ENCODE measurements around the gene PCNX1.

Gene PCNX1

GRCh38 chr14:71050227-71050823 is 143.1 kb downstream of the PCNX1 start:
- no peak for DNase-seq (ENCODE audit: low read depth)

GRCh38 chr14:71054706-71055105 is 147.4 kb downstream of the PCNX1 start:
- no peak overlapping the region for H3K4me3 ChIP-seq (ENCODE audit: low read depth, low read length)
- no peak for TF ChIP-seq CTCF (IDR thresholded peaks at IDR 0.05; ENCODE audit: control insufficient read depth, extremely low read depth, insufficient read depth)
- DNase-seq (ENCODE audit: low read depth), result no peak

More at GRCh38 chr14:71050227-71050823, 143.1 kb downstream of the PCNX1 start:
- no peak overlapping the region for H3K4me3 ChIP-seq (ENCODE audit: low read depth, low read length)
- TF ChIP-seq CTCF (IDR thresholded peaks at IDR 0.05; ENCODE audit: control insufficient read depth, extremely low read depth, insufficient read depth), result peak; percentile 40

- TF ChIP-seq CTCF (IDR thresholded peaks at IDR 0.05; ENCODE audit: control insufficient read depth, extremely low read depth, insufficient read depth), result no peak
- DNase-seq (ENCODE audit: low read depth), result no peak
Measured at GRCh38 chr14:71056168-71056567, 148.9 kb downstream of the PCNX1 start.

GRCh38 chr14:71060274-71060673 is 153.0 kb downstream of the PCNX1 start:
- DNase-seq (ENCODE audit: low read depth), result no peak
- H3K4me3 ChIP-seq (ENCODE audit: low read depth, low read length), result no peak overlapping the region
- no peak for TF ChIP-seq CTCF (IDR thresholded peaks at IDR 0.05; ENCODE audit: control insufficient read depth, extremely low read depth, insufficient read depth)

More at GRCh38 chr14:71056168-71056567, 148.9 kb downstream of the PCNX1 start:
- H3K4me3 ChIP-seq (ENCODE audit: low read depth, low read length), result no peak overlapping the region

GRCh38 chr14:71060825-71061455 is 153.7 kb downstream of the PCNX1 start:
- no peak for TF ChIP-seq CTCF (IDR thresholded peaks at IDR 0.05; ENCODE audit: control insufficient read depth, extremely low read depth, insufficient read depth)
- H3K4me3 ChIP-seq (ENCODE audit: low read depth, low read length), result no peak overlapping the region
- no peak for DNase-seq (ENCODE audit: low read depth)

GRCh38 chr14:71061458-71061857 is 154.2 kb downstream of the PCNX1 start:
- no peak overlapping the region for H3K4me3 ChIP-seq (ENCODE audit: low read depth, low read length)
- DNase-seq (ENCODE audit: low read depth), result no peak

More at GRCh38 chr14:71061458-71061857, 154.2 kb downstream of the PCNX1 start:
- no peak for TF ChIP-seq CTCF (IDR thresholded peaks at IDR 0.05; ENCODE audit: control insufficient read depth, extremely low read depth, insufficient read depth)
